Activated CD8-positive, alpha-beta T cell treated with anti-CD3 and anti-CD28 coated beads, Interleukin-2, amount 10 ng/mL, durations not matched to agents 7 days and 5 days (primary cell): ENCODE measurements around the gene CFAP61. TPM values are rescaled to one million over a fixed set of nuclear protein-coding genes. Genes with fewer than 3 reads are reported as not detected.

ENCODE experiments used
- ATAC-seq: fragments of 150-1000 bp; cut with Tn5 transposase; one replicate; pipeline ENCODE4 v1.10.0; 2021; ENCODE audit warnings: moderate library complexity
- CTCF ChIA-PET: fragments of 350-600 bp; sonication (Branson Sonifier 250); formaldehyde crosslinking; loops from one replicate; lab custom pipeline; 2021; ENCODE audit warnings: antibody characterized with exemption; lab: Charles Lee
- POLR2A ChIA-PET: fragments of 350-600 bp; sonication (Branson Sonifier 250); formaldehyde crosslinking; loops from one replicate; lab custom pipeline; 2021; ENCODE audit warnings: antibody characterized with exemption; lab: Charles Lee
- DNase-seq: peaks from one replicate; pipeline ENCODE4 v3.0.0-alpha.2; 2020
- H3K27ac Mint-ChIP-seq: one replicate; pipeline ENCODE4 v1.8.0; 2021; ENCODE audit warnings: mild to moderate bottlenecking, mixed read lengths
- H3K27me3 Mint-ChIP-seq: one replicate; pipeline ENCODE4 v1.8.0; 2021; ENCODE audit warnings: low read depth, mixed read lengths
- H3K36me3 Mint-ChIP-seq: one replicate; pipeline ENCODE4 v1.8.0; 2021; ENCODE audit warnings: low read depth, mixed read lengths
- H3K4me1 Mint-ChIP-seq: one replicate; pipeline ENCODE4 v1.8.0; 2021; ENCODE audit warnings: low read depth, mixed read lengths
- H3K4me3 Mint-ChIP-seq: one replicate; pipeline ENCODE4 v1.8.0; 2021; ENCODE audit warnings: mild to moderate bottlenecking, mixed read lengths
- H3K9me3 Mint-ChIP-seq: one replicate; pipeline ENCODE4 v1.8.0; 2022; ENCODE audit warnings: mixed read lengths; ENCODE audit not compliant: insufficient read depth
- total RNA-seq, 2 experiments: library from RNA; stranded (reverse); gene quantifications; one replicate each; pipeline ENCODE4 v1.2.3, GENCODE V29; 2021

CFAP61 gene
- total RNA-seq, 2 experiments from 2014 or later, result not detected

GRCh38 chr20:20073801-20074371, 21.6 kb downstream of the CFAP61 start:
- H3K9me3 Mint-ChIP-seq, result no peaks in the 10 kb centered on the region
- POLR2A ChIA-PET, result no interaction called here
- no peaks in the 10 kb centered on the region for H3K36me3 Mint-ChIP-seq
- CTCF ChIA-PET, result interaction anchor here (0.9 kb wide), 1 partner anchor 9 kb away, joined by 3 read pairs; no protein-coding TSS in a partner anchor
- ATAC-seq, result no peak
- H3K27me3 Mint-ChIP-seq, result peaks cover 20% of the 10 kb centered on the region
- no peak overlapping the region for H3K27ac Mint-ChIP-seq
- no peak overlapping the region for H3K4me3 Mint-ChIP-seq
- DNase-seq, result no peak
- H3K4me1 Mint-ChIP-seq, result no peaks in the 10 kb centered on the region

GRCh38 chr20:20075032-20075431, 22.7 kb downstream of the CFAP61 start:
- H3K27ac Mint-ChIP-seq, result no peak overlapping the region
- no peak for DNase-seq
- POLR2A ChIA-PET, result no interaction called here
- peaks cover 23% of the 10 kb centered on the region for H3K27me3 Mint-ChIP-seq
- ATAC-seq, result no peak
- CTCF ChIA-PET, result no interaction called here
- H3K4me1 Mint-ChIP-seq, result no peaks in the 10 kb centered on the region
- H3K4me3 Mint-ChIP-seq, result no peak overlapping the region
- no peaks in the 10 kb centered on the region for H3K9me3 Mint-ChIP-seq
- H3K36me3 Mint-ChIP-seq, result no peaks in the 10 kb centered on the region

- ATAC-seq, result no peak
- Mint-ChIP-seq H3K4me3 (no peak overlapping the region), H3K9me3 (no peaks in the 10 kb centered on the region), H3K27me3 (peaks cover 23% of the 10 kb centered on the region), H3K36me3 (no peaks in the 10 kb centered on the region), H3K4me1 (no peaks in the 10 kb centered on the region), H3K27ac (no peak overlapping the region)
- DNase-seq, result no peak
- ChIA-PET CTCF (no interaction called here), POLR2A (no interaction called here)
Observed at GRCh38 chr20:20076297-20077065, 24.1 kb downstream of the CFAP61 start.

GRCh38 chr20:20078041-20078440, 25.7 kb downstream of the CFAP61 start:
- H3K9me3 Mint-ChIP-seq, result no peaks in the 10 kb centered on the region
- H3K27ac Mint-ChIP-seq, result no peak overlapping the region
- CTCF ChIA-PET, result no interaction called here
- H3K4me1 Mint-ChIP-seq, result no peaks in the 10 kb centered on the region
- no peaks in the 10 kb centered on the region for H3K36me3 Mint-ChIP-seq
- H3K27me3 Mint-ChIP-seq, result peaks cover 28% of the 10 kb centered on the region
- no peak for ATAC-seq
- POLR2A ChIA-PET, result no interaction called here
- H3K4me3 Mint-ChIP-seq, result no peak overlapping the region
- no peak for DNase-seq

GRCh38 chr20:20079102-20079784, 26.9 kb downstream of the CFAP61 start:
- ChIA-PET CTCF (no interaction called here), POLR2A (no interaction called here)
- ATAC-seq (no peak), DNase-seq (no peak)
- Mint-ChIP-seq H3K4me3 (no peak overlapping the region), H3K36me3 (no peaks in the 10 kb centered on the region), H3K9me3 (no peaks in the 10 kb centered on the region), H3K27ac (no peak overlapping the region), H3K4me1 (peaks cover 2% of the 10 kb centered on the region), H3K27me3 (peaks cover 24% of the 10 kb centered on the region)

GRCh38 chr20:20083807-20084206, 31.5 kb downstream of the CFAP61 start:
- Mint-ChIP-seq H3K27ac (no peak overlapping the region), H3K36me3 (no peaks in the 10 kb centered on the region), H3K4me1 (peaks cover 2% of the 10 kb centered on the region), H3K27me3 (peaks cover 12% of the 10 kb centered on the region), H3K4me3 (peak overlapping the region; percentile 51), H3K9me3 (no peaks in the 10 kb centered on the region)
- CTCF ChIA-PET, result interaction anchor here (0.7 to 2.7 kb wide), 13 partner anchors 8 to 743 kb away, joined by 3 to 15 read pairs (median 4); partner anchors contain the start of genes CFAP61 and CRNKL1
- POLR2A ChIA-PET, result no interaction called here
- DNase-seq, result no peak
- ATAC-seq, result peak; percentile 63

- no peak for ATAC-seq
- Mint-ChIP-seq H3K4me1 (peaks cover 2% of the 10 kb centered on the region), H3K36me3 (no peaks in the 10 kb centered on the region), H3K27ac (no peak overlapping the region), H3K4me3 (peak overlapping the region; percentile 51), H3K27me3 (peaks cover 9% of the 10 kb centered on the region), H3K9me3 (no peaks in the 10 kb centered on the region)
- no peak for DNase-seq
- ChIA-PET CTCF (interaction anchor here (0.6 to 2.7 kb wide), 10 partner anchors 8 to 510 kb away, joined by 3 to 15 read pairs (median 4); partner anchors contain the start of genes CFAP61 and CRNKL1), POLR2A (no interaction called here)
Observed at GRCh38 chr20:20084296-20084752, 32.0 kb downstream of the CFAP61 start.

GRCh38 chr20:20085071-20085470, 32.7 kb downstream of the CFAP61 start:
- POLR2A ChIA-PET, result no interaction called here
- H3K36me3 Mint-ChIP-seq, result no peaks in the 10 kb centered on the region
- H3K27me3 Mint-ChIP-seq, result peaks cover 9% of the 10 kb centered on the region
- DNase-seq, result no peak
- ATAC-seq, result no peak
- H3K27ac Mint-ChIP-seq, result no peak overlapping the region
- CTCF ChIA-PET, result interaction anchor here (0.6 to 2.7 kb wide), 6 partner anchors 32 to 509 kb away, joined by 3 to 15 read pairs (median 6); partner anchors contain the start of genes CFAP61 and CRNKL1
- no peak overlapping the region for H3K4me3 Mint-ChIP-seq
- peaks cover 2% of the 10 kb centered on the region for H3K4me1 Mint-ChIP-seq
- no peaks in the 10 kb centered on the region for H3K9me3 Mint-ChIP-seq

GRCh38 chr20:20085812-20086211, 33.5 kb downstream of the CFAP61 start:
- ATAC-seq (no peak), DNase-seq (no peak)
- POLR2A ChIA-PET, result no interaction called here
- Mint-ChIP-seq H3K27me3 (peaks cover 9% of the 10 kb centered on the region), H3K36me3 (no peaks in the 10 kb centered on the region), H3K4me1 (peaks cover 2% of the 10 kb centered on the region), H3K9me3 (no peaks in the 10 kb centered on the region), H3K27ac (no peak overlapping the region), H3K4me3 (no peak overlapping the region)
- CTCF ChIA-PET, result no interaction called here

GRCh38 chr20:20089018-20089417, 36.7 kb downstream of the CFAP61 start:
- Mint-ChIP-seq H3K27ac (no peak overlapping the region), H3K36me3 (no peaks in the 10 kb centered on the region), H3K27me3 (peaks cover 3% of the 10 kb centered on the region), H3K9me3 (no peaks in the 10 kb centered on the region), H3K4me3 (no peak overlapping the region), H3K4me1 (peaks cover under 1% of the 10 kb centered on the region)
- POLR2A ChIA-PET, result no interaction called here
- ATAC-seq (no peak), DNase-seq (no peak)
- CTCF ChIA-PET, result no interaction called here

- Mint-ChIP-seq H3K4me1 (no peaks in the 10 kb centered on the region), H3K9me3 (no peaks in the 10 kb centered on the region), H3K4me3 (no peak overlapping the region), H3K27me3 (peaks cover 3% of the 10 kb centered on the region), H3K36me3 (no peaks in the 10 kb centered on the region), H3K27ac (no peak overlapping the region)
- POLR2A ChIA-PET, result no interaction called here
- ATAC-seq (no peak), DNase-seq (no peak)
- CTCF ChIA-PET, result no interaction called here
Observed at GRCh38 chr20:20089939-20090338, 37.6 kb downstream of the CFAP61 start.

GRCh38 chr20:20092827-20093226, 40.5 kb downstream of the CFAP61 start:
- ChIA-PET POLR2A (no interaction called here), CTCF (interaction anchor here (1.1 kb wide), 1 partner anchor 9 kb away, joined by 4 read pairs; no protein-coding TSS in a partner anchor)
- Mint-ChIP-seq H3K27ac (no peak overlapping the region), H3K4me3 (no peak overlapping the region), H3K36me3 (no peaks in the 10 kb centered on the region), H3K9me3 (no peaks in the 10 kb centered on the region), H3K4me1 (no peaks in the 10 kb centered on the region), H3K27me3 (peaks cover 3% of the 10 kb centered on the region)
- ATAC-seq, result no peak
- no peak for DNase-seq
